NT2/D1 (cell line): Measurements from ENCODE around the gene BMPR1A.

Experiments
- SUZ12 ChIP-seq: IDR thresholded peaks from 2 replicates; pipeline ENCODE4 v1.6.1; 2011; ENCODE audit not compliant: insufficient read length, insufficient read depth; ENCODE audit errors: extremely low read depth
- YY1 ChIP-seq: IDR thresholded peaks from 2 replicates; pipeline ENCODE4 v1.6.1; 2011; ENCODE audit not compliant: insufficient read length, insufficient read depth
- ZNF274 ChIP-seq: IDR thresholded peaks from 2 replicates; pipeline ENCODE4 v1.6.1; 2011; ENCODE audit warnings: mild to moderate bottlenecking, low read depth, low read length

DNA sequence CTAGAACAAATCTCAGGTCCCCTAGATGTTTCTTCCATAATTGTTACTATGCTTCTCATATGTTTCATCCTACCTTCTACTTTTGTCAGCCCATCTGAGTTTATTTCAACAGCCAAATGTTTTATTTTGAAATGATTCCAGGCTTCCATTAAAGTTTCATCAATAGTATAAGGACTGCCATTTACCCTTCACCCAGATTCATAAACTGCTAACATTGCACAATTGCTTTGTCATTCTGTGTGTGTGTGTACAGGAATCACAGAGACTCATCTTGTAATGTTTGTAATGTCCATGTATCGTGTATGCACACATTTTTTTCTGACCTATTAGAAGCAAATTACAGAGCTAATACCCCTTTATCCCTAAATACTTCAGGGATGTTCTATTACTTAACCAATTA, 175.5 kb downstream of the BMPR1A start:
- TF ChIP-seq ZNF274, result no peak
- TF ChIP-seq YY1, result no peak
- TF ChIP-seq SUZ12, result no peak
